ENCODE results near the gene PLEK. TPM values are rescaled to one million over a fixed set of nuclear protein-coding genes. Genes with fewer than 3 reads are reported as not detected.

Gene PLEK
- total and polyA plus RNA-seq, 9 of the 15 experiments (the other 6 are each of a cell fraction or from before 2014, with no cell fraction given), result 0.14 to 1.2 (median 0.36) TPM

DNA sequence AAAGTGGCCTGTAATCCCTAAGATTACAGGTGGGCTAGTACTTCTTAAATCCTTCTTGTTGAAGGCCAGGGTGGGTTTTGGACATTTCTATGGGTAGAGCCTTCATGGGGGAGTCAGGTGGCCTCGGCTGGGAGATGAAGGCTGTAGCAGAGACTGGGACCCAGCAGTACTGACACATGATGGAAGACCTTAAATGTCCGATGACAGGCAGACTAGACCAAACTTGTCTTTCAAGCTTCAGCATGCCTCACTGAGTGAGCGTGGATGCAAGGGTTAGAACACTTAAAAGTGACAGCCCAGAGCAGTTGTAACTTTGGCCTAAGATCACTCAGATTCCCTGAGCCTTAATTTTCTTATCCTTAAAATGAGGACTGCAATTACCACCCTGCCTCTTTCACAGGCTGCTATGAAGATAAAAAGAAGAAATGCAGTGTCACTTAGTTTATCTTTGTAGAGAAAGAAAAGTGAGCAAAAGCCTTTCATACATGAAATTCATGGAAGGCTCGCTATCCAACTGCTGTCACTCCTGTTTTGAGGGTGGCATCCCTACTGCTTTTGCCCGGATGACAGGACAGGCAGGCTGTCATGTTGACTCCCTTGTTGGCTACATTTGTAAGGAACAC, 19.5 kb downstream of the PLEK start (continued):
- TF ChIP-seq ZNF174 (CRISPR knock-in tag; IDR thresholded peaks at IDR 0.05), result no peak
- TF ChIP-seq, protein P1, sequence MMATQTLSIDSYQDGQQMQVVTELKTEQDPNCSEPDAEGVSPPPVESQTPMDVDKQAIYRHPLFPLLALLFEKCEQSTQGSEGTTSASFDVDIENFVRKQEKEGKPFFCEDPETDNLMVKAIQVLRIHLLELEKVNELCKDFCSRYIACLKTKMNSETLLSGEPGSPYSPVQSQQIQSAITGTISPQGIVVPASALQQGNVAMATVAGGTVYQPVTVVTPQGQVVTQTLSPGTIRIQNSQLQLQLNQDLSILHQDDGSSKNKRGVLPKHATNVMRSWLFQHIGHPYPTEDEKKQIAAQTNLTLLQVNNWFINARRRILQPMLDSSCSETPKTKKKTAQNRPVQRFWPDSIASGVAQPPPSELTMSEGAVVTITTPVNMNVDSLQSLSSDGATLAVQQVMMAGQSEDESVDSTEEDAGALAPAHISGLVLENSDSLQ (IDR thresholded peaks at IDR 0.05), result peak; percentile 35; the same call in 1 of the 2 replicates
- peak; percentile 61 for TF ChIP-seq TCF3 (CRISPR knock-in tag; IDR thresholded peaks at IDR 0.05)
- TF ChIP-seq MAFG (tag; conservative IDR thresholded peaks at IDR 0.05), result peak; percentile 37; the same call in 1 of the 2 replicates
- peak; percentile 70 for TF ChIP-seq NFE2 (IDR thresholded peaks at IDR 0.05; ENCODE audit: low read depth)
- TF ChIP-seq MAFF (IDR thresholded peaks at IDR 0.05; ENCODE audit: low read length), result peak; percentile 22; the same call in 1 of the 2 replicates
- TF ChIP-seq ZNF24 (IDR thresholded peaks at IDR 0.05), result 0 out of 2 replicates have a peak, but pooled peaks have one; percentile 20
- peak; percentile 59 for TF ChIP-seq MEIS2 (IDR thresholded peaks at IDR 0.05; ENCODE audit: partially characterized antibody)
- peak; percentile 68 for TF ChIP-seq ARID1B (IDR thresholded peaks at IDR 0.05)

DNA sequence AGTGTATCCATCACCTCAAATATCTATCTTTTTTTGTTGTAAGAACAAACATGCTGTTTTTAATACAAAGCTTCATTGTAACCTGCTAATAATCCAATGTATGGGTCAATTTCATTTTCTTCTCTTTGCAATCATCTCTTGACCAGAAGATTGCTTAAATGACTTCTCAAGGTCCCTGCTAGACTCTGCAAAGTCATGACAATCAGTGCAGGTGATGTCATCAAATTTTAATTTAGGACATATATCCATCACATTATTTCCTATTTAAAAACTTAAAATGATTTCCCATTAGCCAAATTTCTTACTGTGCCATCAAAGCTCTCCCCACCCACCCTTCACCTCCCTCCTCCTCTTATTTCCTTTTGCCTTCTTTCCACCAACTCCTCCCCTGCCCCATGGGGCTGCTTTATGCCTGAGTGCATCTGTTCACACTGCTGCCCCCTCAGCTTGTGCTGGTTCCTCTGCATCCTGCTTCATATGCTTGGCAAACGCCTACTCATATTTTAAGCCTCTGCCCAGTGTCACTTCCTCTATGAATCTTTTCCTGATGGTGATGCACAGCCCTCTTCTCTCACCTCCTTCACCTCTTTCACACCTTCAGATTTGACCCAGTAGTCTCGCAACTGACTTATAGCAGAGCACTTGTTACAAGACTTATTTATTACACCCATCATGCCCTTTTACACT, 20.3 kb downstream of the PLEK start:
- H2AFZ ChIP-seq (ENCODE audit: low read depth, low read length), result no peak overlapping the region
- intact Hi-C loops (cut with micrococcal nuclease) (no loop called here), in situ Hi-C loops (cut with MboI) (no loop called here)
- POLR2A ChIA-PET, result interaction anchor here (0.9 kb wide), 1 partner anchor 12 kb away, joined by 5 read pairs; no protein-coding TSS in a partner anchor
- H3K27me3 ChIP-seq (ENCODE audit: control insufficient read depth in 2 of 2, insufficient read depth in 2 of 2, low read length in 2 of 2), result 0 out of 5 replicates have a peak, but pooled peaks cover 0 to 5% of the 10 kb centered on the region in 2 experiments
- ATAC-seq (no peak), FAIRE-seq (no peak), DNase-seq (ENCODE audit: extremely low read depth in 1 of 4, low spot score in 3 of 4) (no peak)
- H3K9ac ChIP-seq (ENCODE audit: insufficient read depth in 1 of 2, low read depth in 2 of 2, low read length in 2 of 2), result no peak overlapping the region
- H3K4me3 ChIP-seq, result no peak overlapping the region
- H3K4me1 ChIP-seq (replicated peaks in 1 of 2; ENCODE audit: control insufficient read depth in 2 of 2, insufficient read depth in 2 of 2, low read length in 2 of 2), result peaks cover 0 to 15% of the 10 kb centered on the region in 2 experiments; a peak in 3 of 5 replicates
- H3K9me3 ChIP-seq (replicated peaks; ENCODE audit: control insufficient read depth, insufficient read depth, low read depth, low read length), result no peaks in the 10 kb centered on the region
- H4K20me1 ChIP-seq (replicated peaks; ENCODE audit: control insufficient read depth, insufficient read depth, low read length), result no peaks in the 10 kb centered on the region
- WGBS (ENCODE audit: insufficient coverage, low coverage, missing lambda C conversion rate), result 70% methylated on average over 2 of the region's 2 CpGs
- CTCF ChIA-PET (ENCODE audit: low intra/inter-chr PET ratio), result no interaction called here
- H3K36me3 ChIP-seq (ENCODE audit: control insufficient read depth, insufficient read depth, low read length), result no peaks in the 10 kb centered on the region
- H3K9me1 ChIP-seq (ENCODE audit: control insufficient read depth, insufficient read depth, low read length), result no peaks in the 10 kb centered on the region
- H3K4me2 ChIP-seq (ENCODE audit: insufficient read depth, low read length), result peak overlapping the region; percentile 5; the same call in 1 of the 2 replicates
- BruUV-seq (replicated peaks), result no TSS peak
- no peak overlapping the region for H3K27ac ChIP-seq (ENCODE audit: extremely low read depth, low read depth, low read length)
- TF ChIP-seq ATF3 (IDR thresholded peaks at IDR 0.05) (peak; percentile 72), ATF3 (CRISPR knock-in tag; conservative IDR thresholded peaks at IDR 0.05) (no peak), ZBTB34 (CRISPR knock-in tag; IDR thresholded peaks at IDR 0.05) (no peak)
- H3K79me2 ChIP-seq (ENCODE audit: control insufficient read depth, insufficient read depth, low read length), result no peaks in the 10 kb centered on the region
